CD14-positive monocyte (primary cell): Measurements from ENCODE around the gene FAM240A. TPM values are rescaled to one million over a fixed set of nuclear protein-coding genes. Genes with fewer than 3 reads are reported as not detected.

Experiments
- DNase-seq, 3 donors: peaks; one replicate each; pipeline ENCODE4 v3.0.0-alpha.2; 2011 to 2022
- H2AFZ ChIP-seq: 2 replicates; pipeline ENCODE4 v1.6.0; 2012; ENCODE audit warnings: mild to moderate bottlenecking, low read depth, low read length, inconsistent platforms; ENCODE audit not compliant: insufficient read depth, poor library complexity, severe bottlenecking
- H3K27ac ChIP-seq, 2 donors: 1 replicate in 1 of 2; 2 replicates in 1 of 2; pipeline ENCODE4 v1.5.1; 2012 to 2013; ENCODE audit warnings: low read length in 2 of 2, control low read depth in 1 of 2, inconsistent platforms in 1 of 2, low read depth in 1 of 2, mild to moderate bottlenecking in 1 of 2
- H3K27me3 ChIP-seq, 2 donors: one replicate each; pipeline versions ENCODE4 v1.6.0 to v1.6.1; 2011 to 2013; ENCODE audit warnings: low read length in 2 of 2; ENCODE audit not compliant: control insufficient read depth in 2 of 2, insufficient read depth in 2 of 2
- H3K36me3 ChIP-seq, 2 donors: replicated peaks in 1 of 2; 1 replicate in 1 of 2; 2 replicates in 1 of 2; pipeline versions ENCODE4 v1.5.1 to v1.6.1; 2012 to 2013; ENCODE audit warnings: low read length in 2 of 2, control low read depth in 1 of 2, inconsistent platforms in 1 of 2, mild to moderate bottlenecking in 1 of 2; ENCODE audit not compliant: insufficient read depth in 2 of 2, control insufficient read depth in 1 of 2
- H3K4me1 ChIP-seq, 2 donors: 1 replicate in 1 of 2; 2 replicates in 1 of 2; pipeline versions ENCODE4 v1.5.1 to v1.6.1; 2012 to 2013; ENCODE audit warnings: low read length in 2 of 2, control low read depth in 1 of 2, inconsistent platforms in 1 of 2, mild to moderate bottlenecking in 1 of 2, moderate library complexity in 1 of 2; ENCODE audit not compliant: insufficient read depth in 2 of 2, control insufficient read depth in 1 of 2
- H3K4me2 ChIP-seq: replicated peaks from 2 replicates; pipeline ENCODE3; 2012; ENCODE audit warnings: low read length, moderate library complexity, mild to moderate bottlenecking; ENCODE audit not compliant: poor library complexity, severe bottlenecking; ENCODE audit errors: extremely low read depth
- H3K4me3 ChIP-seq, 3 experiments: fragments of 200-600 bp in 1 of 3; sonication (generic) in 1 of 3; replicated peaks in 1 of 3; 1 replicate in 2 of 3; 2 replicates in 1 of 3; pipeline ENCODE4 v1.5.1; 2011 to 2013; ENCODE audit warnings: low read length in 3 of 3, mild to moderate bottlenecking in 3 of 3, control low read depth in 2 of 3, low read depth in 2 of 3, inconsistent platforms in 1 of 3, moderate library complexity in 1 of 3
- H3K79me2 ChIP-seq: 2 replicates; pipeline ENCODE4 v1.6.0; 2012; ENCODE audit warnings: mild to moderate bottlenecking, control low read depth, inconsistent platforms, low read length, moderate library complexity; ENCODE audit not compliant: insufficient read depth
- H3K9ac ChIP-seq: 2 replicates; pipeline ENCODE4 v1.6.0; 2017; ENCODE audit warnings: low read length, mild to moderate bottlenecking; ENCODE audit not compliant: insufficient read depth, poor library complexity, severe bottlenecking
- H3K9me3 ChIP-seq, 2 donors: replicated peaks in 1 of 2; 1 replicate in 1 of 2; 2 replicates in 1 of 2; pipeline versions ENCODE4 v1.5.1 to v1.6.1; 2012 to 2013; ENCODE audit warnings: low read length in 2 of 2, control low read depth in 1 of 2; ENCODE audit not compliant: control insufficient read depth in 1 of 2, insufficient read depth in 1 of 2
- H4K20me1 ChIP-seq: 2 replicates; pipeline ENCODE4 v1.6.0; 2012; ENCODE audit warnings: mild to moderate bottlenecking, low read length, control low read depth, moderate library complexity; ENCODE audit not compliant: insufficient read depth
- H3K27ac Mint-ChIP-seq, 7 donors: one replicate each; pipeline ENCODE4 v1.8.0; 2020; ENCODE audit warnings: mild to moderate bottlenecking in 7 of 7, mixed read lengths in 7 of 7, moderate library complexity in 6 of 7, inconsistent platforms in 2 of 7
- H3K27me3 Mint-ChIP-seq, 3 donors: one replicate each; pipeline ENCODE4 v1.8.0; 2021 to 2022; ENCODE audit warnings: low read depth in 3 of 3, mild to moderate bottlenecking in 3 of 3, mixed read lengths in 3 of 3, moderate library complexity in 3 of 3, inconsistent platforms in 1 of 3
- H3K36me3 Mint-ChIP-seq, 2 donors: one replicate each; pipeline ENCODE4 v1.8.0; 2020; ENCODE audit warnings: mixed read lengths in 2 of 2, inconsistent platforms in 1 of 2, mild to moderate bottlenecking in 1 of 2
- H3K4me1 Mint-ChIP-seq: one replicate; pipeline ENCODE4 v1.8.0; 2020; ENCODE audit warnings: mild to moderate bottlenecking, mixed read lengths
- H3K4me3 Mint-ChIP-seq, 2 donors: one replicate each; pipeline ENCODE4 v1.8.0; 2020; ENCODE audit warnings: mild to moderate bottlenecking in 2 of 2, mixed read lengths in 2 of 2, moderate library complexity in 1 of 2
- H3K9me3 Mint-ChIP-seq, 7 donors: one replicate each; pipeline ENCODE4 v1.8.0; 2020 to 2022; ENCODE audit warnings: mixed read lengths in 7 of 7, mild to moderate bottlenecking in 6 of 7, moderate library complexity in 6 of 7, inconsistent platforms in 2 of 7
- WGBS: methylation state at CpG from one replicate; pipeline ENCODE4 v1.1.5; 2013; ENCODE audit warnings: missing lambda C conversion rate; ENCODE audit not compliant: insufficient coverage; 5-methylcytosine and 5-hydroxymethylcytosine counted together
- intact Hi-C, 2 donors: fragments of 100-400 bp; cut with micrococcal nuclease; formaldehyde crosslinking; loops; one replicate each; pipeline versions ENCODE4 v1.15.0 to v1.15.1; 2023
- polyA plus RNA-seq, 3 donors: library from polyadenylated mRNA; depleted of rRNA in 1 of 3; unstranded in 2 of 3; stranded (reverse) in 1 of 3; fragments of 300-500 nt in 2 of 3; fragments of >200 nt in 1 of 3; fragmentation: Illumina TruSeq in 2 of 3; gene quantifications; 1 replicate in 2 of 3; 2 replicates in 1 of 3; pipeline ENCODE4 v1.2.3, GENCODE V29; 2012 to 2021
- TF ChIP-seq, protein P1 (sequence below): fragments of 200-600 bp; IDR thresholded peaks from one replicate; pipeline ENCODE4 v1.8.0; 2022; ENCODE audit warnings: antibody characterized with exemption, mild to moderate bottlenecking

FAM240A gene
- polyA plus RNA-seq, 3 donors: not detected

DNA sequence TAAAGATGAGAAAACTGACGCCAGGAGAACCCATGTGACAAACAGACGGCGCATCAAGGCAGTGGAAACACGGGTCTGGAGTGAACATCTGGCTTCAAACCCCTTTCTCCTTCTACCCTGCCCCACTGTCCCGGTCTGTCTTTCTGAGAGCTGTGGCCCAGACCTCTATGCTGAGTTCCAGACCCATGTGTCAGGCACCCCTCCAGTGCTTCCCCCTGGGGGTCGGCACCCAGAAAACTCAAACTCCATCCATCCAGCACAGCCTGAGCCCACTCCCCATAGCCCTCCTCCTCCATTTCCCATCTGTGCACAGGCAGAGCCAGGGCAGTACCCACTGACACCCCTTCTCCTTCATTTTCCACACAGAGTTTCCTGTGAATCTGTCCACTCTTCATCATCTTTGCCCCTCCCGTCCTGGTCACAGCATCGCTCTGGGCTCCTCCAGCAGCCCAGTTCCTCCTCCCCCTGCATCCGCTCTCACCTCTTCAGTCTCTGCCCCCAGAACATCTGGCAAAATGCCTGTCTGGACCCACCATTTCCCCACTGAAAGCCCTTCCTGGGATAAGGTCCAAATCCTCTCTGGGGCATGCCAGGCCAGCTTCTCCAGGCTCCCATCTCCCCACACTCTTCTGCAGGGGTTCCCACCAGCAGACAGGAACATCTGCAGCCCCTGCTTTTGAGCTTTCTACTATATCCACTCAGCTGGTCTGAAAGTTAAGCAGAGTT, 2.9 kb downstream of the FAM240A start:
- Histone ChIP-seq H3K4me1 (no peaks in the 10 kb centered on the region), H3K9me3 (no peaks in the 10 kb centered on the region), H3K9ac (no peak overlapping the region), H3K79me2 (no peaks in the 10 kb centered on the region), H3K27me3 (peaks cover 0 to 3% of the 10 kb centered on the region in 2 donors), H3K4me2 (no peak overlapping the region), H3K36me3 (no peaks in the 10 kb centered on the region), H3K4me3 (no peak overlapping the region), H4K20me1 (no peaks in the 10 kb centered on the region), H2AFZ (no peak overlapping the region), H3K27ac (no peak overlapping the region)
- H3K4me1 Mint-ChIP-seq: no peaks in the 10 kb centered on the region
- intact Hi-C loops: no loop called here
- no peak for DNase-seq
- H3K36me3 Mint-ChIP-seq: no peaks in the 10 kb centered on the region
- H3K4me3 Mint-ChIP-seq: peak overlapping the region in 1 of 2 donors; percentile 32
- H3K27me3 Mint-ChIP-seq: peaks cover 12 to 20% (median 12%) of the 10 kb centered on the region in 3 donors
- 99% methylated on average over 5 of the region's 9 CpGs for WGBS
- H3K27ac Mint-ChIP-seq: peak overlapping the region in 2 of 7 donors; percentile 22 to 57
- TF ChIP-seq, protein P1, sequence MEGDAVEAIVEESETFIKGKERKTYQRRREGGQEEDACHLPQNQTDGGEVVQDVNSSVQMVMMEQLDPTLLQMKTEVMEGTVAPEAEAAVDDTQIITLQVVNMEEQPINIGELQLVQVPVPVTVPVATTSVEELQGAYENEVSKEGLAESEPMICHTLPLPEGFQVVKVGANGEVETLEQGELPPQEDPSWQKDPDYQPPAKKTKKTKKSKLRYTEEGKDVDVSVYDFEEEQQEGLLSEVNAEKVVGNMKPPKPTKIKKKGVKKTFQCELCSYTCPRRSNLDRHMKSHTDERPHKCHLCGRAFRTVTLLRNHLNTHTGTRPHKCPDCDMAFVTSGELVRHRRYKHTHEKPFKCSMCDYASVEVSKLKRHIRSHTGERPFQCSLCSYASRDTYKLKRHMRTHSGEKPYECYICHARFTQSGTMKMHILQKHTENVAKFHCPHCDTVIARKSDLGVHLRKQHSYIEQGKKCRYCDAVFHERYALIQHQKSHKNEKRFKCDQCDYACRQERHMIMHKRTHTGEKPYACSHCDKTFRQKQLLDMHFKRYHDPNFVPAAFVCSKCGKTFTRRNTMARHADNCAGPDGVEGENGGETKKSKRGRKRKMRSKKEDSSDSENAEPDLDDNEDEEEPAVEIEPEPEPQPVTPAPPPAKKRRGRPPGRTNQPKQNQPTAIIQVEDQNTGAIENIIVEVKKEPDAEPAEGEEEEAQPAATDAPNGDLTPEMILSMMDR: no peak
- H3K9me3 Mint-ChIP-seq: no peaks in the 10 kb centered on the region

DNA sequence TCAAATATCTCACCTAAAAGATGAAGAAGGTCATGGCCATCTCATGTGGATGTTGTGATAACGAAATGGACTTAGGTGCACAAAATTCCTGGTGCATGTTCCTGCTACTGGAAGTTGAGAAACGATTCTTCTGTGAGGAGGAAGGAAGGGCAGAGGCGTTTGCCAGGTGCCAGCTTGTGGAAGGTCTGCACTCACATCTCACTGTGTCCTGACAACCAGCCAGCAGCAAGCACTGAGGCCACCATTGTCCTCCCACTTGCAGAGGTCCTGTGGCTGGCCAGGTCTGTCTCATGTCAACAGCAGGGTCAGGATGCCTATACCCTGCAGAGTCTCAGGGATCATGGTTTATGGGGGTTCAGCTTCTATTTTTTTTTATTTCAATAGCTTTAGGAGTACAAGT, 3.7 kb downstream of the FAM240A start:
- Mint-ChIP-seq H3K36me3 (no peaks in the 10 kb centered on the region), H3K9me3 (no peaks in the 10 kb centered on the region), H3K27me3 (peaks cover 14 to 27% (median 17%) of the 10 kb centered on the region in 3 donors), H3K27ac (no peak overlapping the region), H3K4me1 (no peaks in the 10 kb centered on the region), H3K4me3 (no peak overlapping the region)
- intact Hi-C loops: no loop called here
- Histone ChIP-seq H3K79me2 (no peaks in the 10 kb centered on the region), H3K27ac (no peak overlapping the region), H3K9me3 (no peaks in the 10 kb centered on the region), H3K4me2 (no peak overlapping the region), H3K9ac (no peak overlapping the region), H3K4me3 (no peak overlapping the region), H2AFZ (no peak overlapping the region), H4K20me1 (no peaks in the 10 kb centered on the region), H3K27me3 (peaks cover 3% of the 10 kb centered on the region in 2 donors), H3K4me1 (no peaks in the 10 kb centered on the region), H3K36me3 (no peaks in the 10 kb centered on the region)
- 0% methylated on average over 1 of the region's 3 CpGs for WGBS
- no peak for DNase-seq
- TF ChIP-seq, protein P1: no peak
